ENCODE results near the gene ANKRD33. TPM values are rescaled to one million over a fixed set of nuclear protein-coding genes. Genes with fewer than 3 reads are reported as not detected.
"Not testable (repeated sequence)": the region's sequence is repeated elsewhere in the genome, so short reads cannot be mapped to it uniquely, and the experiment has no call there.

The ANKRD33 gene
- total and polyA plus RNA-seq, 2 of the 8 experiments (the other 6 are each of a cell fraction or from before 2014, with no cell fraction given) = 0.41 to 0.53 TPM

DNA sequence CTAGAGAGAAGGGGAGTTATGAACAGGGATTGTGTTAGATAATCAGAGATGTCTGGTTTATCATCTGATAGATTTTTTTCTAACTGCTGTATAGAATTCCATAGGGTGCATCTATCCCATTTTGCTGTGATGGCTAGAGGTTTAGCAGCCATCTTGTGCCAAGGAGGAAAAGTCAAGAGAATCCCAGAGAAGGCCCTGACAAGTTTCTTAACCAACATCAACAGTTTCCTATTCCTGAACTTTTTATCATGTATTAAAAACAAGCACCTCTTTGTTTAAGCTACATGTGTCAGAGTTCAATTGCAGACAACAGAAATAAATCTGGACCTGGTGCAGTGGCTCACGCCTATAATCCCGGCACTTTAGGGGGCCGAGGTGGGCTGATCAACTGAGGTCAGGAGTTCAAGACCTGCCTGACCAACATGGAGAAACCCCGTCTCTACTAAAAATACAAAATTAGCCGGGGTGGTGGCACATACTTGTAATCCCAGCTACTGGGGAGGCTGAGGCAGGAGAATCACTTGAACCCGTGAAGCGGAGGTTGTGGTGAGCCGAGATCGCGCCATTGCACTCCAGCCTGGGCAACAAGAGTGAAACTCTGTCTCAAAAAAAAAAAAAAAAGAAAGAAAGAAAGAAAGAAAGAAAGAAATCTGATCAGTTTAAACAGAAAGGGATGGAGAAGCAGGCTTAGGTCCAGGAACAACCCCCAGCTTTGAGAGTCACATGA is 2.4 kb upstream of the ANKRD33 start:
- Histone ChIP-seq H2AFZ (ENCODE audit: low read length) (peak overlapping the region; percentile 60; the same call in 1 of the 2 replicates), H3K4me1 (replicated peaks in 1 of 4; ENCODE audit: control insufficient read depth in 3 of 4, insufficient read depth in 4 of 4, low read length in 3 of 4) (peaks cover 0 to 12% (median 5%) of the 10 kb centered on the region in 4 experiments; a peak in 6 of 7 replicates), H3K18ac (ENCODE audit: extremely low read depth, low read length) (0 out of 2 replicates have a peak overlapping the region, but pooled peaks have one; percentile 25)
- H3K36me3 ChIP-seq (ENCODE audit: control insufficient read depth in 2 of 4, insufficient read depth in 4 of 4, low read length in 3 of 4); H3K9me3 ChIP-seq (ENCODE audit: insufficient read depth in 2 of 2, low read depth in 1 of 2, low read length in 1 of 2); H4K20me1 ChIP-seq (replicated peaks in 1 of 2; ENCODE audit: control insufficient read depth in 1 of 2, insufficient read depth in 2 of 2, low read length in 2 of 2); H3K9ac ChIP-seq (replicated peaks in 1 of 4; ENCODE audit: extremely low read depth in 1 of 4, low read depth in 3 of 4, low read length in 3 of 4); H2BK12ac ChIP-seq (ENCODE audit: low read depth, low read length); H3K79me2 ChIP-seq (ENCODE audit: control insufficient read depth in 1 of 2, insufficient read depth in 2 of 2, low read length in 2 of 2); H3K23ac ChIP-seq (ENCODE audit: insufficient read length); H3K27me3 ChIP-seq (replicated peaks in 1 of 4; ENCODE audit: control insufficient read depth in 3 of 4, extremely low read depth in 1 of 4, insufficient read depth in 3 of 4, low read length in 3 of 4); H3K79me1 ChIP-seq (ENCODE audit: low read depth, low read length); H3K4me2 ChIP-seq (ENCODE audit: insufficient read depth in 1 of 2, low read depth in 2 of 2, low read length in 2 of 2); H2BK20ac ChIP-seq (ENCODE audit: low read length); H3K27ac ChIP-seq (ENCODE audit: low read depth, low read length); FAIRE-seq; H3K14ac ChIP-seq (ENCODE audit: insufficient read length); H2AK5ac ChIP-seq (ENCODE audit: low read depth, low read length); H4K91ac ChIP-seq (replicated peaks; ENCODE audit: insufficient read length, low read length); H3K23me2 ChIP-seq (ENCODE audit: low read depth, low read length); DNase-seq (ENCODE audit: low read depth in 1 of 2, low spot score in 2 of 2); H3K4ac ChIP-seq (replicated peaks; ENCODE audit: insufficient read length, low read depth, low read length); H2BK5ac ChIP-seq (ENCODE audit: low read depth, low read length); H2BK120ac ChIP-seq (replicated peaks; ENCODE audit: low read depth, low read length); H4K8ac ChIP-seq (ENCODE audit: extremely low read depth, insufficient read depth, low read length); H3K4me3 ChIP-seq (ENCODE audit: extremely low read depth in 1 of 4, insufficient read depth in 2 of 4, low read depth in 3 of 4, low read length in 4 of 4); H2BK15ac ChIP-seq (ENCODE audit: low read length); H3K56ac ChIP-seq (replicated peaks; ENCODE audit: insufficient read length, low read depth, low read length); H4K5ac ChIP-seq (ENCODE audit: insufficient read length, low read depth, low read length): not testable (repeated sequence)
- WGBS, 2 experiments (ENCODE audit: extremely low coverage in 1 of 2, insufficient coverage in 1 of 2, insufficient read length in 1 of 2, insufficient replicate concordance in 2 of 2, low coverage in 1 of 2, low lambda C conversion rate in 2 of 2, missing lambda C conversion rate in 1 of 2) = 95% methylated on average over 5 of the region's 10 CpGs; no CpG with 5 or more reads in 1 of the 2 experiments
- CTCF ChIA-PET (ENCODE audit: partially characterized antibody) = interaction anchor here (0.7 to 9.1 kb wide), 11 partner anchors 10 to 138 kb away, joined by 3 to 120 read pairs (median 3); a partner anchor contains a TSS
- POLR2A ChIA-PET (ENCODE audit: partially characterized antibody) = interaction anchor here (2.1 kb wide), 1 partner anchor 21 kb away, joined by 7 read pairs; no protein-coding TSS in a partner anchor

Measured in H1 (cell line).